Esophagus muscularis mucosa (tissue), 4 donors: Measurements from ENCODE around the gene NIN.

Experiments
- CTCF ChIP-seq, 3 experiments: fragments of 200-600 bp in 2 of 3; fragments of 450-650 bp in 1 of 3; sonication (generic) in 2 of 3; IDR thresholded peaks; one replicate each; pipeline ENCODE4 v1.5.1; 2017 to 2019; ENCODE audit warnings: antibody characterized with exemption in 3 of 3, mild to moderate bottlenecking in 2 of 3, moderate library complexity in 1 of 3
- EP300 ChIP-seq: sonication (generic); formaldehyde crosslinking; IDR thresholded peaks from one replicate; pipeline ENCODE4 v1.6.1; 2017; ENCODE audit warnings: antibody characterized with exemption
- POLR2A ChIP-seq: fragments of 450-650 bp; IDR thresholded peaks from one replicate; pipeline ENCODE4 v1.6.1; 2017; ENCODE audit warnings: antibody characterized with exemption, moderate library complexity, mild to moderate bottlenecking, low read depth
- POLR2AphosphoS5 ChIP-seq, 2 donors: sonication (generic); formaldehyde crosslinking; IDR thresholded peaks; one replicate each; pipeline ENCODE4 v1.6.1; 2017; ENCODE audit warnings: antibody characterized with exemption in 2 of 2

GRCh38 chr14:50677527-50678063 lies 153.4 kb downstream of the NIN start:
- TF ChIP-seq CTCF (IDR thresholded peaks at IDR 0.05) (no peak), POLR2A (no peak), POLR2AphosphoS5 (IDR thresholded peaks at IDR 0.05) (no peak), EP300 (no peak)
